Neural cell (in vitro differentiated cells): ENCODE results near the gene STX17.

ENCODE experiments used
- CTCF ChIP-seq: fragments of 450-650 bp; IDR thresholded peaks from 2 replicates; pipeline ENCODE4 v1.5.1; 2014; ENCODE audit warnings: antibody characterized with exemption, mild to moderate bottlenecking, moderate library complexity; ENCODE audit not compliant: poor library complexity, severe bottlenecking
- EP300 ChIP-seq: fragments of 450-650 bp; conservative IDR thresholded peaks from 2 replicates; pipeline ENCODE4 v1.6.1; 2014; ENCODE audit warnings: antibody characterized with exemption, mild to moderate bottlenecking, moderate library complexity; ENCODE audit not compliant: poor library complexity, severe bottlenecking
- EZH2 ChIP-seq: fragments of 200-600, 300-800 bp; shearing (Covaris generic), sonication (generic); IDR thresholded peaks from 2 replicates; pipeline ENCODE4 v1.6.1; 2014; ENCODE audit warnings: antibody characterized with exemption, low read length, borderline replicate concordance, mild to moderate bottlenecking; ENCODE audit not compliant: insufficient read depth, poor library complexity, severe bottlenecking
- POLR2AphosphoS5 ChIP-seq: IDR thresholded peaks from 2 replicates; pipeline ENCODE4 v1.6.1; 2012

DNA sequence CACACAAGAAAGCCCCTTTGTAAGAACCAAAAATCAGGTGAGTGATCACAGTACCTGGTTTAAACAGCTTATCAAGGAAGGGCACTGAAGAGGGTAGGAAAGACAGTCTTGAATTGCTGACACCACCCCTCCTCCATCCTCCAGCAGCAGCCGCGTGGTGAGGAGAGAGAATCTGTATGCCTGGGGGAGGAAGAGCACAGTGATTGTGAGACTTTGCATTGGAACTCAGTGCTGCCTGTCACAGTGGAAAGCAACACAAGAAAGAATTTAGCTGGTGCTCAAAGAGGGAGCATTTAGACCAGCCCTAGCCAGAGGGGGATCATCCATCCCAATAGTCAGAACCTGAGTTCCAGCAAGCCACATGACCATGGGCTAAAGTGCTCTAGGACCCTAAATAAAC is 11.6 kb upstream of the STX17 start:
- TF ChIP-seq CTCF (no peak), POLR2AphosphoS5 (no peak), EZH2 (no peak), EP300 (no peak)
